CD14-positive monocyte (primary cell): Measurements from ENCODE around the gene MYOM3. TPM values are rescaled to one million over a fixed set of nuclear protein-coding genes. Genes with fewer than 3 reads are reported as not detected.

Source experiments
- DNase-seq, 3 donors: peaks; one replicate each; pipeline ENCODE4 v3.0.0-alpha.2; 2011 to 2022
- H2AFZ ChIP-seq: 2 replicates; pipeline ENCODE4 v1.6.0; 2012; ENCODE audit warnings: mild to moderate bottlenecking, low read depth, low read length, inconsistent platforms; ENCODE audit not compliant: insufficient read depth, poor library complexity, severe bottlenecking
- H3K27ac ChIP-seq, 2 donors: 1 replicate in 1 of 2; 2 replicates in 1 of 2; pipeline ENCODE4 v1.5.1; 2012 to 2013; ENCODE audit warnings: low read length in 2 of 2, control low read depth in 1 of 2, inconsistent platforms in 1 of 2, low read depth in 1 of 2, mild to moderate bottlenecking in 1 of 2
- H3K27me3 ChIP-seq, 2 donors: one replicate each; pipeline versions ENCODE4 v1.6.0 to v1.6.1; 2011 to 2013; ENCODE audit warnings: low read length in 2 of 2; ENCODE audit not compliant: control insufficient read depth in 2 of 2, insufficient read depth in 2 of 2
- H3K36me3 ChIP-seq, 2 donors: replicated peaks in 1 of 2; 1 replicate in 1 of 2; 2 replicates in 1 of 2; pipeline versions ENCODE4 v1.5.1 to v1.6.1; 2012 to 2013; ENCODE audit warnings: low read length in 2 of 2, control low read depth in 1 of 2, inconsistent platforms in 1 of 2, mild to moderate bottlenecking in 1 of 2; ENCODE audit not compliant: insufficient read depth in 2 of 2, control insufficient read depth in 1 of 2
- H3K4me1 ChIP-seq, 2 donors: 1 replicate in 1 of 2; 2 replicates in 1 of 2; pipeline versions ENCODE4 v1.5.1 to v1.6.1; 2012 to 2013; ENCODE audit warnings: low read length in 2 of 2, control low read depth in 1 of 2, inconsistent platforms in 1 of 2, mild to moderate bottlenecking in 1 of 2, moderate library complexity in 1 of 2; ENCODE audit not compliant: insufficient read depth in 2 of 2, control insufficient read depth in 1 of 2
- H3K4me2 ChIP-seq: replicated peaks from 2 replicates; pipeline ENCODE3; 2012; ENCODE audit warnings: low read length, moderate library complexity, mild to moderate bottlenecking; ENCODE audit not compliant: poor library complexity, severe bottlenecking; ENCODE audit errors: extremely low read depth
- H3K4me3 ChIP-seq, 3 experiments: fragments of 200-600 bp in 1 of 3; sonication (generic) in 1 of 3; replicated peaks in 1 of 3; 1 replicate in 2 of 3; 2 replicates in 1 of 3; pipeline ENCODE4 v1.5.1; 2011 to 2013; ENCODE audit warnings: low read length in 3 of 3, mild to moderate bottlenecking in 3 of 3, control low read depth in 2 of 3, low read depth in 2 of 3, inconsistent platforms in 1 of 3, moderate library complexity in 1 of 3
- H3K79me2 ChIP-seq: 2 replicates; pipeline ENCODE4 v1.6.0; 2012; ENCODE audit warnings: mild to moderate bottlenecking, control low read depth, inconsistent platforms, low read length, moderate library complexity; ENCODE audit not compliant: insufficient read depth
- H3K9ac ChIP-seq: 2 replicates; pipeline ENCODE4 v1.6.0; 2017; ENCODE audit warnings: low read length, mild to moderate bottlenecking; ENCODE audit not compliant: insufficient read depth, poor library complexity, severe bottlenecking
- H3K9me3 ChIP-seq, 2 donors: replicated peaks in 1 of 2; 1 replicate in 1 of 2; 2 replicates in 1 of 2; pipeline versions ENCODE4 v1.5.1 to v1.6.1; 2012 to 2013; ENCODE audit warnings: low read length in 2 of 2, control low read depth in 1 of 2; ENCODE audit not compliant: control insufficient read depth in 1 of 2, insufficient read depth in 1 of 2
- H4K20me1 ChIP-seq: 2 replicates; pipeline ENCODE4 v1.6.0; 2012; ENCODE audit warnings: mild to moderate bottlenecking, low read length, control low read depth, moderate library complexity; ENCODE audit not compliant: insufficient read depth
- H3K27ac Mint-ChIP-seq, 7 donors: one replicate each; pipeline ENCODE4 v1.8.0; 2020; ENCODE audit warnings: mild to moderate bottlenecking in 7 of 7, mixed read lengths in 7 of 7, moderate library complexity in 6 of 7, inconsistent platforms in 2 of 7
- H3K27me3 Mint-ChIP-seq, 3 donors: one replicate each; pipeline ENCODE4 v1.8.0; 2021 to 2022; ENCODE audit warnings: low read depth in 3 of 3, mild to moderate bottlenecking in 3 of 3, mixed read lengths in 3 of 3, moderate library complexity in 3 of 3, inconsistent platforms in 1 of 3
- H3K36me3 Mint-ChIP-seq, 2 donors: one replicate each; pipeline ENCODE4 v1.8.0; 2020; ENCODE audit warnings: mixed read lengths in 2 of 2, inconsistent platforms in 1 of 2, mild to moderate bottlenecking in 1 of 2
- H3K4me1 Mint-ChIP-seq: one replicate; pipeline ENCODE4 v1.8.0; 2020; ENCODE audit warnings: mild to moderate bottlenecking, mixed read lengths
- H3K4me3 Mint-ChIP-seq, 2 donors: one replicate each; pipeline ENCODE4 v1.8.0; 2020; ENCODE audit warnings: mild to moderate bottlenecking in 2 of 2, mixed read lengths in 2 of 2, moderate library complexity in 1 of 2
- H3K9me3 Mint-ChIP-seq, 7 donors: one replicate each; pipeline ENCODE4 v1.8.0; 2020 to 2022; ENCODE audit warnings: mixed read lengths in 7 of 7, mild to moderate bottlenecking in 6 of 7, moderate library complexity in 6 of 7, inconsistent platforms in 2 of 7
- CTCF ChIP-seq: fragments of 200-600 bp; IDR thresholded peaks from one replicate; pipeline ENCODE4 v1.8.0; 2022; ENCODE audit warnings: antibody characterized with exemption, mild to moderate bottlenecking
- WGBS: methylation state at CpG from one replicate; pipeline ENCODE4 v1.1.5; 2013; ENCODE audit warnings: missing lambda C conversion rate; ENCODE audit not compliant: insufficient coverage; 5-methylcytosine and 5-hydroxymethylcytosine counted together
- intact Hi-C, 2 donors: fragments of 100-400 bp; cut with micrococcal nuclease; formaldehyde crosslinking; loops; one replicate each; pipeline versions ENCODE4 v1.15.0 to v1.15.1; 2023
- polyA plus RNA-seq, 3 donors: library from polyadenylated mRNA; depleted of rRNA in 1 of 3; unstranded in 2 of 3; stranded (reverse) in 1 of 3; fragments of 300-500 nt in 2 of 3; fragments of >200 nt in 1 of 3; fragmentation: Illumina TruSeq in 2 of 3; gene quantifications; 1 replicate in 2 of 3; 2 replicates in 1 of 3; pipeline ENCODE4 v1.2.3, GENCODE V29; 2012 to 2021

Gene MYOM3
- polyA plus RNA-seq, 3 donors = not detected

GRCh38 chr1:24027838-24028468 lies 84.0 kb downstream of the MYOM3 start:
- intact Hi-C loops = no loop called here
- Histone ChIP-seq H3K4me2 (no peak overlapping the region), H3K4me1 (peaks cover 0 to 3% of the 10 kb centered on the region in 2 donors), H3K9ac (no peak overlapping the region), H3K9me3 (no peaks in the 10 kb centered on the region), H3K27me3 (no peaks in the 10 kb centered on the region), H3K4me3 (no peak overlapping the region), H3K27ac (no peak overlapping the region), H4K20me1 (no peaks in the 10 kb centered on the region), H2AFZ (no peak overlapping the region), H3K79me2 (no peaks in the 10 kb centered on the region), H3K36me3 (no peaks in the 10 kb centered on the region)
- peaks cover 2 to 3% (median 2%) of the 10 kb centered on the region in 3 donors for H3K27me3 Mint-ChIP-seq
- DNase-seq = peak in 1 of 3 donors; percentile 5
- TF ChIP-seq CTCF = peak; percentile 24
- no peak overlapping the region for H3K4me3 Mint-ChIP-seq
- no peaks in the 10 kb centered on the region for H3K9me3 Mint-ChIP-seq
- H3K27ac Mint-ChIP-seq = no peak overlapping the region
- peaks cover 10% of the 10 kb centered on the region for H3K4me1 Mint-ChIP-seq
- no peaks in the 10 kb centered on the region for H3K36me3 Mint-ChIP-seq
- WGBS = no CpG with 5 or more reads among the region's 4 CpGs

GRCh38 chr1:24022581-24023361 lies 89.2 kb downstream of the MYOM3 start:
- 92% methylated on average over 4 of the region's 4 CpGs for WGBS
- Mint-ChIP-seq H3K9me3 (no peaks in the 10 kb centered on the region), H3K27me3 (peaks cover 3 to 4% (median 4%) of the 10 kb centered on the region in 3 donors), H3K4me1 (peaks cover 10% of the 10 kb centered on the region), H3K27ac (no peak overlapping the region), H3K36me3 (no peaks in the 10 kb centered on the region), H3K4me3 (no peak overlapping the region)
- H3K4me2 ChIP-seq = no peak overlapping the region
- H3K9me3 ChIP-seq = no peaks in the 10 kb centered on the region
- no peaks in the 10 kb centered on the region for H3K36me3 ChIP-seq
- H3K9ac ChIP-seq = no peak overlapping the region
- intact Hi-C loops = no loop called here
- H4K20me1 ChIP-seq = no peaks in the 10 kb centered on the region
- no peak for DNase-seq
- no peaks in the 10 kb centered on the region for H3K27me3 ChIP-seq
- H3K79me2 ChIP-seq = no peaks in the 10 kb centered on the region
- no peak overlapping the region for H3K27ac ChIP-seq
- H3K4me1 ChIP-seq = peaks cover 0 to 3% of the 10 kb centered on the region in 2 donors
- H2AFZ ChIP-seq = no peak overlapping the region
- H3K4me3 ChIP-seq = no peak overlapping the region
- no peak for TF ChIP-seq CTCF
